ENCODE data around the gene ST6GALNAC4.
A peak's percentile ranks its signal among the peaks of the same experiment; 100 is the strongest.

The ST6GALNAC4 gene

GRCh38 chr9:127868278-127868902 is 48.5 kb downstream of the ST6GALNAC4 start:
- Histone ChIP-seq H3K9me3 (ENCODE audit: control insufficient read depth, insufficient read depth, low read depth, low read length) (no peaks in the 10 kb centered on the region), H3K4me3 (ENCODE audit: low read depth, low read length) (no peak overlapping the region), H3K27ac (ENCODE audit: extremely low read depth, low read depth, low read length) (no peak overlapping the region), H3K36me3 (ENCODE audit: control insufficient read depth in 2 of 2, insufficient read depth in 1 of 2, low read length in 2 of 2) (peaks cover 0 to 54% of the 10 kb centered on the region in 2 experiments; a peak in 2 of 3 replicates), H3K4me1 (ENCODE audit: control insufficient read depth, insufficient read depth, low read length) (no peaks in the 10 kb centered on the region; the same call in 1 of the 2 replicates)
- POLR2A ChIA-PET, result no interaction called here
- TF ChIP-seq ZNF16 (tag by site-specific recombination; IDR thresholded peaks at IDR 0.05; ENCODE audit: low read depth), result peak; percentile 80
- TF ChIP-seq ZNF18 (tag by site-specific recombination; IDR thresholded peaks at IDR 0.05), result no peak
- CTCF ChIA-PET, result interaction anchor here (0.9 to 3.0 kb wide), 18 partner anchors 8 to 279 kb away, joined by 3 to 46 read pairs (median 8); partner anchors contain the start of genes CDK9, ENG, ST6GALNAC4 and TOR2A

- CTCF ChIA-PET, result interaction anchor here (0.7 to 1.6 kb wide), 2 partner anchors 15 to 51 kb away, joined by 3 to 4 read pairs; no protein-coding TSS in a partner anchor
- peaks cover 0 to 48% of the 10 kb centered on the region in 2 experiments; a peak in 2 of 3 replicates for H3K36me3 ChIP-seq (ENCODE audit: control insufficient read depth in 2 of 2, insufficient read depth in 1 of 2, low read length in 2 of 2)
- POLR2A ChIA-PET, result interaction anchor here (0.6 kb wide), 1 partner anchor 49 kb away, joined by 3 read pairs; the partner anchor contains the start of gene ST6GALNAC4
- no peaks in the 10 kb centered on the region; the same call in 1 of the 2 replicates for H3K4me1 ChIP-seq (ENCODE audit: control insufficient read depth, insufficient read depth, low read length)
- H3K4me3 ChIP-seq (ENCODE audit: low read depth, low read length), result no peak overlapping the region
- H3K9me3 ChIP-seq (ENCODE audit: control insufficient read depth, insufficient read depth, low read depth, low read length), result no peaks in the 10 kb centered on the region
- H3K27ac ChIP-seq (ENCODE audit: extremely low read depth, low read depth, low read length), result no peak overlapping the region
- TF ChIP-seq ZNF140 (tag by site-specific recombination; IDR thresholded peaks at IDR 0.05), result no peak
- TF ChIP-seq ELK4 (IDR thresholded peaks at IDR 0.05; ENCODE audit: borderline replicate concordance, low read depth, low read length), result no peak
- TF ChIP-seq ZNF239 (tag by site-specific recombination; IDR thresholded peaks at IDR 0.05), result no peak
- TF ChIP-seq TRIM28 (IDR thresholded peaks at IDR 0.05; ENCODE audit: borderline replicate concordance, low read length), result no peak
- no peak for TF ChIP-seq ZNF223 (tag by site-specific recombination; IDR thresholded peaks at IDR 0.05)
- no peak for TF ChIP-seq ZNF449 (tag by site-specific recombination; IDR thresholded peaks at IDR 0.05)
Measured at GRCh38 chr9:127867356-127868277, 49.2 kb downstream of the ST6GALNAC4 start.

GRCh38 chr9:127866535-127866934 is 50.3 kb downstream of the ST6GALNAC4 start:
- ChIA-PET POLR2A (no interaction called here), CTCF (interaction anchor here (0.6 to 1.6 kb wide), 3 partner anchors 14 to 239 kb away, joined by 3 to 6 read pairs (median 4); no protein-coding TSS in a partner anchor)
- Histone ChIP-seq H3K4me1 (ENCODE audit: control insufficient read depth, insufficient read depth, low read length) (no peaks in the 10 kb centered on the region; the same call in 1 of the 2 replicates), H3K36me3 (ENCODE audit: control insufficient read depth in 2 of 2, insufficient read depth in 1 of 2, low read length in 2 of 2) (peaks cover 0 to 39% of the 10 kb centered on the region in 2 experiments; a peak in 2 of 3 replicates), H3K4me3 (ENCODE audit: low read depth, low read length) (no peak overlapping the region), H3K27ac (ENCODE audit: extremely low read depth, low read depth, low read length) (no peak overlapping the region), H3K9me3 (ENCODE audit: control insufficient read depth, insufficient read depth, low read depth, low read length) (no peaks in the 10 kb centered on the region)
- no peak for TF ChIP-seq BCL11B (tag by site-specific recombination; IDR thresholded peaks at IDR 0.05; ENCODE audit: low read depth)
- TF ChIP-seq ZNF529 (tag by site-specific recombination; IDR thresholded peaks at IDR 0.05; ENCODE audit: insufficient replicate concordance), result no peak
- TF ChIP-seq ZNF692 (tag by site-specific recombination; IDR thresholded peaks at IDR 0.05), result 0 out of 2 replicates have a peak, but pooled peaks have one; percentile 13
- TF ChIP-seq ZNF426 (tag by site-specific recombination; IDR thresholded peaks at IDR 0.05), result no peak
- no peak for TF ChIP-seq ZNF221 (tag by site-specific recombination; IDR thresholded peaks at IDR 0.05; ENCODE audit: borderline replicate concordance)
- TF ChIP-seq ZNF311 (tag by site-specific recombination; IDR thresholded peaks at IDR 0.05; ENCODE audit: borderline replicate concordance), result no peak
- no peak for TF ChIP-seq ZNF660 (tag by site-specific recombination; IDR thresholded peaks at IDR 0.05)
- TF ChIP-seq ZNF37A (tag by site-specific recombination; IDR thresholded peaks at IDR 0.05), result no peak
